GM12878 (cell line): ENCODE results near the gene FANCL.

Experiments
- ATF7 ChIP-seq: fragments of 450-650 bp; IDR thresholded peaks from 2 replicates; pipeline ENCODE4 v1.6.1; 2016; ENCODE audit warnings: low read depth, mild to moderate bottlenecking
- CTCF ChIP-seq, 3 experiments: IDR thresholded peaks in 2 of 3; conservative IDR thresholded peaks in 1 of 3; 2 replicates each; pipeline ENCODE4 v1.5.1; 2011; ENCODE audit warnings: low read depth in 3 of 3, low read length in 3 of 3, mild to moderate bottlenecking in 3 of 3, control low read depth in 2 of 3, moderate library complexity in 2 of 3, inconsistent platforms in 1 of 3, mixed read lengths in 1 of 3; ENCODE audit not compliant: control insufficient read depth in 2 of 3, insufficient read depth in 1 of 3; ENCODE audit errors: extremely low read depth in 1 of 3
- POLR2A ChIP-seq: IDR thresholded peaks from 2 replicates; pipeline ENCODE4 v1.6.1; 2011; ENCODE audit warnings: low read depth, mild to moderate bottlenecking, low read length
- SMARCA5 ChIP-seq: fragments of 450-650 bp; IDR thresholded peaks from 2 replicates; pipeline ENCODE4 v1.6.1; 2017; ENCODE audit warnings: mild to moderate bottlenecking
- SP1 ChIP-seq: IDR thresholded peaks from one replicate; pipeline ENCODE4 v1.6.1; 2011; ENCODE audit warnings: low read depth, low read length
- SREBF2 ChIP-seq: IDR thresholded peaks from 2 replicates; pipeline ENCODE4 v1.6.1; 2012; ENCODE audit warnings: mild to moderate bottlenecking, low read length
- ZNF24 ChIP-seq: fragments of 450-650 bp; IDR thresholded peaks from 2 replicates; pipeline ENCODE4 v1.6.1; 2017; ENCODE audit warnings: antibody characterized with exemption, mild to moderate bottlenecking

GRCh38 chr2:58197894-58198293 lies 43.2 kb downstream of the FANCL start:
- TF ChIP-seq POLR2A (no peak), CTCF (IDR thresholded peaks at IDR 0.05 in 2 of 3, conservative IDR thresholded peaks at IDR 0.05 in 1 of 3; ENCODE audit: control insufficient read depth in 2 of 3, extremely low read depth in 1 of 3, insufficient read depth in 1 of 3, low read depth in 3 of 3, low read length in 3 of 3) (no peak), SREBF2 (no peak), SP1 (no peak), ATF7 (no peak), SMARCA5 (no peak), ZNF24 (no peak)
